Subcutaneous abdominal adipose tissue (tissue), 5 donors: ENCODE data around the gene KANSL1L.
"Not testable (repeated sequence)": the region's sequence is repeated elsewhere in the genome, so short reads cannot be mapped to it uniquely, and the experiment has no call there.

Source experiments
- H3K27ac ChIP-seq: one replicate; pipeline ENCODE4 v1.7.0; 2013; ENCODE audit warnings: low read depth, mild to moderate bottlenecking, inconsistent platforms, low read length, moderate library complexity
- H3K27me3 ChIP-seq, 5 donors: one replicate each; pipeline ENCODE4 v1.7.0; 2013; ENCODE audit warnings: low read length in 5 of 5, inconsistent platforms in 1 of 5; ENCODE audit not compliant: control insufficient read depth in 5 of 5, insufficient read depth in 4 of 5
- H3K36me3 ChIP-seq, 5 donors: one replicate each; pipeline ENCODE4 v1.7.0; 2013; ENCODE audit warnings: low read length in 5 of 5; ENCODE audit not compliant: control insufficient read depth in 5 of 5, insufficient read depth in 5 of 5
- H3K4me1 ChIP-seq, 5 donors: one replicate each; pipeline ENCODE4 v1.7.0; 2013; ENCODE audit warnings: low read length in 5 of 5, mild to moderate bottlenecking in 3 of 5, moderate library complexity in 1 of 5; ENCODE audit not compliant: control insufficient read depth in 5 of 5, insufficient read depth in 5 of 5
- H3K4me3 ChIP-seq, 5 donors: one replicate each; pipeline ENCODE4 v1.7.0; 2013; ENCODE audit warnings: low read length in 5 of 5, low read depth in 1 of 5
- H3K9ac ChIP-seq, 5 donors: one replicate each; pipeline ENCODE4 v1.7.0; 2013; ENCODE audit warnings: low read length in 5 of 5, mild to moderate bottlenecking in 4 of 5, moderate library complexity in 3 of 5
- H3K9me3 ChIP-seq, 5 donors: one replicate each; pipeline ENCODE4 v1.7.0; 2013; ENCODE audit warnings: low read length in 5 of 5; ENCODE audit not compliant: control insufficient read depth in 5 of 5
- donor health status: healthy.
- donor health status: healthy.
- donor health status: healthy.
- donor health status: healthy.
- donor health status: healthy.

The KANSL1L gene

DNA sequence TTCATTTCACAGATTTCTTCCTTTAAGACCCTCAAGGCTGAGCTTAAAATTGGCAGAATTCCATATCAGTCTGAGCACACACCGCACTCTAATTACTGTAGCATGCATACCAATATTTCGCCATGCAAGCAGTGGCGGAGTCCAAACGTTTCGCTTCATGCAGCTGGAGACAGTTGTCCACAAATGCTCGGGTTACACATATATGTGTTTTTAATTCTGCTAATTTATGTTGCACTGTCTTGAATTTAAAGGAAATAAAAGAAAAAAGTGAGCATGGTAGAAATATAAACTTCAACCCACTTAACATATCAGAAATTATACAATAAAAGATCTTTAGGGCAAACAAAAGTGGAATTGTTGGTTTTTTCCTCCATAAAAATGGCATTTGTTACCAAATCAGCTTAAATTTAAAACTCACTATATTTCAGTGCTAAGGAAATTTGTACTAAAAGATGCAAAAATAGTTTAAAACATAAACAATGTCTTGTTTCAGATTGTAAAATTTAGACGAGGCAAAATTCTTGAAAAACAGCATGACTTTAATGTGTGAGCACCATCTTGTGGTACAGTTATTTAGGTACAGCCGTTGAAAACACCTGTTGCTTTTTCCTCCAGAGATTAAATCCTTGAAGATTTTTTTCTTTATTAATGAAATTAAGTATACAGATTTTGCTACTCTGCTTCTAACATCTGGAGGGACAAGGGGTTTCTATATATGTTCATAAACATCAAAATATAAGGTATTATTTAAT, 24.1 kb upstream of the KANSL1L start:
- H3K36me3 ChIP-seq, result peaks cover 0 to 17% (median 2%) of the 10 kb centered on the region in 5 donors
- no peak overlapping the region for H3K27ac ChIP-seq
- H3K4me3 ChIP-seq, result peak overlapping the region in 1 of 5 donors; percentile 28
- no peaks in the 10 kb centered on the region for H3K9me3 ChIP-seq
- H3K27me3 ChIP-seq, result no peaks in the 10 kb centered on the region
- H3K9ac ChIP-seq, result no peak overlapping the region
- H3K4me1 ChIP-seq, result peaks cover 0 to 3% (median 0%) of the 10 kb centered on the region in 5 donors

GRCh38 chr2:210190345-210190744, 19.1 kb upstream of the KANSL1L start:
- H3K27ac ChIP-seq, result no peak overlapping the region
- peaks cover 0 to 15% (median 0%) of the 10 kb centered on the region in 5 donors for H3K36me3 ChIP-seq

DNA sequence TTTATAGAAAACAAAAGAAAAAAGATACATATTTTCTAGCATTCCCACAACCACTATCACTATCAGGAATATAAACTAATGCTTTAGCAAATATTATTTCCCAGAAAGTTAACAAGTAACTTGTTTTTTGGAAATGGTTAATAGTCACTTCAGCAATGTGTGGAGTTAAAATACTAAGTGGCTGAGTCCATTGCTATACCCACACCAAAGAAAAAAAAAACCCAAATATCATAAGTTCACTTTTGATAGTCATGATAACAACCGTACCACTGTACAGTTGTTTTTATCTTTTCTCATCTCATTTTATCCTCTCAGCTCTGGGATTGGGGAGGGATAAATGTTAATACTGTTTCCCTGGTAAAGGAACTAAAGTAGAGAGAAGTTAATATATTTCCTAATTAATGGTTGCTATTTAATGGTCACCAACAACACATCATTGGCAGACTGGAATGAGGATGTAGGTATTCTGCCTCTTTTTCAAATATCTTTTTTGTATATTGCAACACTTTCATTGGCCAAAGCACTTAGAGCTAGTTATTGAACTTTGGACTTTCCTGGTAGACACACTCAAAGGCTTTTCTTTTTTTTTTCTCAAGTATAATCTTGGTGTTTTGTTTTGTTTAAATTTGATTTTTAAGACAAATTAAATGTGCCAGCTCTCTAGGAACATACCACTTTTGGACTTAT, 18.4 kb upstream of the KANSL1L start:
- peaks cover 0 to 8% (median 6%) of the 10 kb centered on the region in 5 donors for H3K9me3 ChIP-seq
- H3K4me3 ChIP-seq, result no peak overlapping the region
- H3K36me3 ChIP-seq, result peaks cover 0 to 15% (median 0%) of the 10 kb centered on the region in 5 donors
- H3K27me3 ChIP-seq, result no peaks in the 10 kb centered on the region
- no peaks in the 10 kb centered on the region for H3K4me1 ChIP-seq
- no peak overlapping the region for H3K27ac ChIP-seq
- H3K9ac ChIP-seq, result no peak overlapping the region

More at GRCh38 chr2:210190345-210190744, 19.1 kb upstream of the KANSL1L start:
- Histone ChIP-seq H3K4me3 (no peak overlapping the region), H3K9me3 (peaks cover 0 to 3% (median under 1%) of the 10 kb centered on the region in 5 donors), H3K4me1 (peaks cover 0 to 3% (median 0%) of the 10 kb centered on the region in 5 donors), H3K9ac (no peak overlapping the region), H3K27me3 (no peaks in the 10 kb centered on the region)

DNA sequence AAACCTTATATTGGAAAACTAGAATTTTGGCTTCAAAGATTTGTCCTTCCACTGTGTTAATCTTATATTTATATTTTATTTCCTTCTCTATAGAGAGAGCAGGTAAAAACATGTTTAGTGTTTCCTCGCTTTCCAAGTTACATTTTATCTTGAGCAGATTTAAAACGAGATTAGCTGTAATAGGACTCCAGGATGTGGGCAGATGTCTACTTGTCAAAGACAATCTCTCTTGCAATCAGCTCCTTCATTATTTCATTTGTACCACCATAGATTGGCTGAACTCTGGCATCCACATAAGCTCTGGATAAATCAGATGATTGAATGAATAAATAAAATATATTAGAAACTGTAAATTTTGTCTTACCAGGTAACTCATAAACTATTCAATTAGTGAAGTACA, 17.5 kb upstream of the KANSL1L start:
- no peaks in the 10 kb centered on the region for H3K27me3 ChIP-seq
- peaks cover 0 to 14% (median 6%) of the 10 kb centered on the region in 5 donors for H3K9me3 ChIP-seq
- no peak overlapping the region for H3K4me3 ChIP-seq
- H3K4me1 ChIP-seq, result no peaks in the 10 kb centered on the region
- no peak overlapping the region for H3K9ac ChIP-seq
- H3K36me3 ChIP-seq, result peaks cover 0 to 15% (median 0%) of the 10 kb centered on the region in 5 donors
- no peak overlapping the region for H3K27ac ChIP-seq

DNA sequence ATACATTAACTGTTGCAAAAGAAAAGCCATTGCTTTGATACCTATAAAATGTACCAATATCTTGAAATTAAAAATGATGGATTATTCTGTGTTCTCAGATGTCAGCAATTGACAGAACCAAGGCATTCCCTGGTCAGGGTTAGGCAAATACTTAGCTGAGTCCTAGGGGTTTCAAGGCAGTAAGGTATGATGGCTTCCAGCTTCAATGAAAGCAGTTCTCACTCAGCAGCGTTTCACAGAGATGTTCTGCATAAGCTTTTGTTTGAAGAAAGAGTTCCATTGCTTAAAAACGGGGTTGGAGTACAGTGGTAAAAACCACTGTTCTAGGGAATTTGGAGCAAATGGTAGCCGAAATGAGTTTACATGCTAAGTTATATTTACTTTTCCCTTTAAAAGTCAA, 17.0 kb upstream of the KANSL1L start:
- H3K9me3 ChIP-seq, result peaks cover 0 to 14% (median 6%) of the 10 kb centered on the region in 5 donors
- no peak overlapping the region for H3K4me3 ChIP-seq
- H3K27ac ChIP-seq, result no peak overlapping the region
- H3K36me3 ChIP-seq, result peaks cover 0 to 15% (median 0%) of the 10 kb centered on the region in 5 donors
- H3K9ac ChIP-seq, result no peak overlapping the region
- H3K27me3 ChIP-seq, result no peaks in the 10 kb centered on the region
- no peaks in the 10 kb centered on the region for H3K4me1 ChIP-seq

- H3K27ac ChIP-seq, H3K36me3 ChIP-seq, H3K9ac ChIP-seq, H3K4me1 ChIP-seq, H3K27me3 ChIP-seq, H3K4me3 ChIP-seq: not testable (repeated sequence)
- peaks cover 0 to 14% (median 6%) of the 10 kb centered on the region in 5 donors for H3K9me3 ChIP-seq
These were observed 12.7 kb upstream of the KANSL1L start for GRCh38 chr2:210183936-210184335.

DNA sequence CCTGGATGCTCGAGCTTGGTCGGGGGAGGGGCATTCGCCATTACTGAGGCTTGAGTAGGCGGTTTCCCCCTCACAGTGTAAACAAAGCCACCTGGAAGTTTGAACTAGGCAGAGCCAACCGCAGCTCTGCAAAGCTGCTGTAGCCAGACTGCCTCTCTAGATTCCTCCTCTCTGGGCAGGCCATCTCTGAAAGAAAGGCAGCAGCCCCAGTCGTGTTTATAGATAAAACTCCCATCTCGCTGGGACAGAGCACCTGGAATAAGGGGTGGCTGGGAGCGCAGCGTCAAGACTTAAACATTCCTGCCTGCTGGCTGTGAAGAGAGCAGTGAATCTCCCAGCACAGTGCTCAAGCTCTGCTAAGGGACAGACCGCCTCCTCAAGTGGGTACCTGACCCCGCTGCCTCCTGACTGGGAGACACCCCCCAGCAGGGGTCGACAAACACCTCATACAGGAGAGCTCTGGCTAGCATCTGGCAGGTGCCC, 10.4 kb upstream of the KANSL1L start:
- H3K36me3 ChIP-seq, result not testable (repeated sequence)

DNA sequence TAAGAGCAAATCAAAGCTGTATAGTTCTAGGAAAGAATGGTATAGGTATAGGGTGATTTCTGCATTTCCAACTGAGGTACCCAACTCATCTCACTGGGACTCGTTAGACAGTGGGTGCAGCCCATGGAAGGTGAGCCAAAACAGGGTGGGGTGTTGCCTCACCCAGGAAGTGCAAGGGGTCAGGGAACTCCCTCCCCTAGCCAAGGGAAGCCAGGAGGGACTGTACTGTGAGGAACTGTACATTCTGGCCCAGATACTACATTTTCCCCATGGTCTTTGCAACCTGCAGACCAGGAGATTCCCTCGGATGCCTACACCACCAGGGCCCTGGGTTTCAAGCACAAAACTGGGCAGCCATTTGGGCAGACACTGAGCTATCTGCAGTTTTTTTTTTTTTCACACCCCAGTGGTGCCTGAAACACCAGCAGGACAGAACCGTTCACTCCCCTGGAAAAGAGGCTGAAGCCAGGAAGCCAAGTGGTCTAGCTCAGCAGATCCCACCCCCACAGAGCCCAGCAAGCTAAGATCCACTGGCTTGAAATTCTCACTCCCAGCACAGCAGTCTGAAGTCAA, 9.9 kb upstream of the KANSL1L start:
- not testable (repeated sequence) for H3K27me3 ChIP-seq, H3K27ac ChIP-seq, H3K9ac ChIP-seq, H3K36me3 ChIP-seq, H3K4me1 ChIP-seq, H3K4me3 ChIP-seq
- H3K9me3 ChIP-seq, result peaks cover 0 to 14% (median 3%) of the 10 kb centered on the region in 5 donors

More for the DNA sequence above, 10.4 kb upstream of the KANSL1L start:
- not testable (repeated sequence) for H3K27ac ChIP-seq, H3K27me3 ChIP-seq, H3K4me3 ChIP-seq, H3K4me1 ChIP-seq, H3K9ac ChIP-seq
- peaks cover 0 to 14% (median 6%) of the 10 kb centered on the region in 5 donors for H3K9me3 ChIP-seq

- Histone ChIP-seq H3K36me3 (peaks cover 0 to 5% (median 0%) of the 10 kb centered on the region in 5 donors), H3K27me3 (no peaks in the 10 kb centered on the region), H3K4me1 (no peaks in the 10 kb centered on the region), H3K27ac (no peak overlapping the region), H3K9me3 (peaks cover 0 to 14% (median 3%) of the 10 kb centered on the region in 5 donors), H3K9ac (no peak overlapping the region), H3K4me3 (no peak overlapping the region)
These were observed 9.3 kb upstream of the KANSL1L start for GRCh38 chr2:210180477-210180876.
